Gastrocnemius medialis (tissue), 4 donors: ENCODE results near the gene CMPK1.
A peak's percentile ranks its signal among the peaks of the same experiment; 100 is the strongest.

Source experiments
- CTCF ChIP-seq, 5 experiments: fragments of 450-650 bp in 3 of 5; fragments of 200-600 bp in 2 of 5; sonication (generic) in 2 of 5; IDR thresholded peaks in 4 of 5; conservative IDR thresholded peaks in 1 of 5; 1 replicate in 4 of 5; 2 replicates in 1 of 5; pipeline ENCODE4 v1.5.1; 2016 to 2019; ENCODE audit warnings: antibody characterized with exemption in 5 of 5, mild to moderate bottlenecking in 3 of 5, moderate library complexity in 3 of 5
- POLR2A ChIP-seq, 2 donors: fragments of 450-650 bp; IDR thresholded peaks; one replicate each; pipeline ENCODE4 v1.6.1; 2017; ENCODE audit warnings: antibody characterized with exemption in 2 of 2, mild to moderate bottlenecking in 2 of 2, moderate library complexity in 2 of 2

DNA sequence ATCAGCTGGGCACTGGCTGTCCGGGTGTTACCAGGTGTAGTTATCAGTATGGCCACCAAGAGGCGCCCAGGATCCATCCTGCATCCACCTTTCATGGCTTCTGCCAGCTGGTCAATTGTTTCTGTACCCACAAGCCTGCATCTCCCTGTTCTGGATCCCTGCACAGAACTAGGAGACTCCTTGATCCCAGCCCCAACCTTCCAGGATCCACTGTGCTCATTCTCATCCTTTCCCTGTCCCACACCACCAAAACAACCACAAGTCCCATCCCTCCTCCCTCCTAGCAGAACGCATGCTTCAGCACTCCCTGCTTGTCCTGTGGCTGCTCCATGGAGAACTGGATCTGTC lies 55.3 kb downstream of the CMPK1 start:
- TF ChIP-seq CTCF (IDR thresholded peaks at IDR 0.05 in 4 of 5, conservative IDR thresholded peaks at IDR 0.05 in 1 of 5) (peak in 3 of 5 experiments; percentile 50 to 67 (median 60)), POLR2A (IDR thresholded peaks at IDR 0.05) (no peak)
